ENCODE results near the gene TP53BP1.
A peak's percentile ranks its signal among the peaks of the same experiment; 100 is the strongest.

TP53BP1 gene

DNA sequence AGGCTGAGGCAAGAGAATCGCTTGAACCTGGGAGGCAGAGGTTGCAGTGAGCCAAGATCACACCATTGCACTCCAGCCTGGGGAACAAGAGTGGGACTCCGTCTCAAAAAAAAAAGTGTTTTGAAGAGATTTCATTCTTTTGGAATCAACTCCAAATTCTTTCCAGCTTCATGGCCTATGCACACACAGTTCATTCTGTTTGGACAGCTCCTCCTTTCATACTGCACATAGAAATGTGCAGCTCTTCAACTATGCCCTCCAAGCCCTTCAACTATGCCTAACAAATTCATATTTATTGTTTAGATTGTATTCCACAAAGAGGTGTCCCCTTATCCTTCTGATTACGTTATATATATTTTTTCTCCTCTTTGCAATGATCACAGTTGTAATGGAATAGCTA is 4.2 kb downstream of the TP53BP1 start:
- no peak for DNase-seq

DNA sequence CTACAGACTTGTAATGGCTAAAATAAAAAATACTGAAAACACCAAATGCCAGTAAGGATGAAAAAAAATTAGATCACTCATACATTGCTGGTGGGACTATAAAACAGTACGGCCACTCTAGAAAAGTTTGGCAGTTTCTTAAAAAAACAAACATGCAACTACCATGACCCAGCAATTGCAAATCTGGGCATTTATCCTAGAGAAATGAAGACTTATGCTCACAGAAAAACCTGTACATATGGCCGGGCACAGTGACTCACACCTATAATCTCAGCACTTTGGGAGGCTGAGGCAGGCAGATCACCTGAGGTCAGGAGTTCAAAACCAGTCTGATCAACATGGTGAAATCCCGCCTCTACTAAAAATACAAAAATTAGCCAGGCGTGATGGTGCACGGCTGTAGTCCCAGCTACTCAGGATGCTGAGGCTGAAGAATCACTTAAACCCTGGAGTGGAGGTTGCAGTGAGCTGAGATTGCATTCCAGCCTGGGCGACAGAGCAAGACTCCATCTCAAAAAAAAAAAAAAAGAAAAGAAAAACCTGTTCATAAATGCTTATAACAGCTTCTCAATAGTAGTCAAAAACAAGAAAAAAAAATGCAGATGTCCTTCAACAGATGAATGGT is 5.6 kb downstream of the TP53BP1 start:
- no peak for DNase-seq

DNA sequence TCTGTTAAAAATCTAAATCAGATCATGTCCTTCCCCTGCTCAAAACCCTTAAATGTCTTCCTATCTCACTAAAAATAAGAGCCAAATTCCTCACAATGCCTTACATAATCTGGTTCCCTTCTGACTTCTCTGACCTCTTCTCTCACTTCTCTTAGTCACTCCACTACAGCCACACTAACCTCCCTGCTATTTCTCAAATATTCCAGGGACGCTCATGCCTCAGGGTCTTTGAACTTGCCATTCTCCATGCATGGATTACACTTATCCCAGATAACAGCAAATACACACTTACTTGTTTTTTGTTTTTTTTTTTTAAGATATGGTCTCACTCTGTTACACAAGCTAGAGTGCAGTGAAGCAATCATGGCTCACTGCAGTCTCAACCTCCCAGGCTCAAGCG is 8.5 kb downstream of the TP53BP1 start:
- DNase-seq: no peak

DNA sequence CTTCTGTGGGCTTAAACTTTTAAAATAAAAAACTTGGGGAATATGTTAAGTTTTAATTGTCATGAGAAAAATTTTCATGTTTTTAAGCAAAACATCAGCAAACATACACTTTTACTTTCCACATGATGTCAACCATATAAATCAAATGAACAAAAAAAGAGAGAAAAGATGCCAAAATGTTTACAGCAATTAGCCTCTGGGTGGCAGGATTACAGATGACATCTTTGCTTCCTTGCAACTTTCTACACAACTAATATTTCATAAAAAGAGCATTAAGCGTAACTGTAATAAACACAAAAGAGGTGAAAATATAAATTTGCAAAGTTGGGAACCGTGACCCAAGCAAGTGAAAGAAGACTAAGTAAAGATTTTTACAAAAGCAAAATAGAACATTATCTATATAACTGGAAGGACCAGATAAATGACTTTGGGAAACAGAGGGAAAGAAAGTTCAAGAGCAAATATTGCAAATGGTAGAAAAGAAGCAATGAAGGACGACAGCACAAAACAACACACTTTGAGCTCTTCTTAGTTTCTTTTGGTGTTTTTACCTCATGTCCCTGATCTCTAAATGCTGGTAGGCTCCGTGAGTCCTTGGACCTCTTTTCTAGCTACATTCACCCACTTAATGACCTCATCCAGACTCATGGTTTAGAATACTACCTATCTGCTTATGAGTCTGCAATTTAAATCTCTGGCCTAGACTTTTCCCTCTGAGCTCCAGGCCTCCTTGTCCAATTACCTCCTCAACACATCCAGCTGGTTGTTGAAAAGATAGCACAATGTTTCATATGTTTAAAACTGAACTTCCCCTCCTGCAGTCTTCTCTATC is 9.4 kb downstream of the TP53BP1 start:
- DNase-seq: peak in 3 of 56 donors; percentile 2 to 16 (median 6)

DNA sequence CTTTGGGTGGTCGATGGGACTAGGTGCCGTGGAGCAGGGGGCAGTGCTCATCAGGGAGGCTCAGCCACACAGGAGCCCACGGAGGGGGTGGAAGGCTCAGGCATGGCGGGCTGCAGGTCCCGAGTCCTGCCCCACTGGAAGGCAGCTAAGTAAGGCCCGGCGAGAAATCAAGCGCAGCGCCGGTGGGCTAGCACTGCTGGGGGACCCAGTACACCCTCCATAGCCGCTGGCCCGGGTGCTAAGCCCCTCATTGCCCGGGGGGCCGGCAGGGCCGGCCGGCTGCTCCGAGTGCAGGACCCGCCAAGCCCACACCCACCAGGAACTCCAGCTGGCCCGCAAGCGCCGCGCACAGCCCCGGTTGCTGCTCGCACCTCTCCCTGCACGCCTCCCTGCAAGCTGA is 19.1 kb downstream of the TP53BP1 start:
- DNase-seq: no peak

DNA sequence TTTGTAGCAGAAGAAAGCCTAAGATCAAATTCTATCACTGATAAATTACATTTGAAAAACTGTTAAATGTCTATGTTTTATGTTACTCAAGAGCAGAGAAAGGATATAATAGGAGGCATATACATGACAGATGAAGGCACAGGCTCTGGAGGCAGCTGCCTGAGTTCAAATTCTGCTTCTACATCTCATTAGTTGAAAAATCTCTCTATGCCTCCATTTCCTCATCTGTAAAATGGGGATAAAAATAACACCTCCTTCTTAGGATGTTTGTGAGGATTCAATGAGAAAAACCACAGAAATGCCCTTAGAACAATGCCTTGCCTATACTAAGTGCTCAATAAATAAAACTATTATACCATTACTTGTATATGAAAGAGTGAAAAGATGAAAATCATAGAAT is 21.0 kb downstream of the TP53BP1 start:
- DNase-seq: no peak

DNA sequence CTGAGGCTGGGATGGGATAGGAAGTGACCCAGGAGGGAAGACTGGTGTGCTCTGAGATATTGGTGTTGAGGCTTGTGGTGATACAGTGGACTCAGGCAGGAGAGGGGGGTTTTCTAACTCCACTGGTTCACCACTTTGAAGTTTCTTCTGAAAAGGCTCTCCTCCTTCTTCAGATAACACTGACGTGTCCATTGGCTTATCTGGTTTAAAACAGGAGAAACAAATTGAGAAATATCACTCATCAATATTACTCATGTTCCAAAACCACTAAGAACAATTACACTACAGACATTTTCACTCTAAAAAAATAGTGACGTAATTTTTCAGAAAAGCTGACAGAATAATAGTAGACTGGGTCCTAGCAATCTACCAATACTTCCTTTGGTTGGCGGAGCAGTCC is 23.1 kb downstream of the TP53BP1 start:
- no peak for DNase-seq

DNA sequence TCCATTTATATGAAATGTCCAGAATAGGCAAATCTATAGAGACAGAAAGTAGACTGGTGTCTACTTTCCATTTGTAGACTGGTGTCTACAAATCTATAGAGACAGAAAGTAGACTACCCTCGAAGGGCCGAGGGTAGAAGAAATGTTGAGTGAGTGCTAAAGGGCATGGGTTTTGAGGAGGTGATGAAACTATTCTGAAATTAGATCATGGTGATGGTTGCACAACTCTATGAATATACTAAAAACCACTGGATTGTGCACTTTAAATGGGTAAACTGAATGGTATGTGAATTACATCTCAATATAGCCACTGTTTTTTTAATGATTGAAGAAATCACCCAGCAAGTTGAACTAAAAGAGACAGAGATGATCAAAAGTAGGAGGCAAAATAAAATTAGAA is 27.9 kb downstream of the TP53BP1 start:
- DNase-seq: no peak

DNA sequence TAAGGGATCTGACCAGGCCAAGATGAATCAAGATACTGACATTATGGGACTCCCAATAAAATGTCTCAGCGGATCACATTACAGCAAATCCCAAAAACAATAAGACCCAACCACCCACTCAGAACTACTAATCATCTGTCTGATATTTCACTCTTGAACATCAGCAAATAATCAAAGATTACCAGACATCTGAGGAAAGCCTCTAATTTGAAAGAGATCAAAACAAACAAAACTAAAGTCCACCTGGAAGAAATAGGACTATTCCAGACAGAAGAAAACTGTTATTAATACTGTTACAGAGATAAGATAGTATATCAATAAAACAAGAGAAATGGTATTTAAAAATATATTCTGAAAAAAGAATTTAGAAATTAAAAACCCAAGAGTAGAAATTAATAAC is 29.0 kb downstream of the TP53BP1 start:
- DNase-seq: no peak

DNA sequence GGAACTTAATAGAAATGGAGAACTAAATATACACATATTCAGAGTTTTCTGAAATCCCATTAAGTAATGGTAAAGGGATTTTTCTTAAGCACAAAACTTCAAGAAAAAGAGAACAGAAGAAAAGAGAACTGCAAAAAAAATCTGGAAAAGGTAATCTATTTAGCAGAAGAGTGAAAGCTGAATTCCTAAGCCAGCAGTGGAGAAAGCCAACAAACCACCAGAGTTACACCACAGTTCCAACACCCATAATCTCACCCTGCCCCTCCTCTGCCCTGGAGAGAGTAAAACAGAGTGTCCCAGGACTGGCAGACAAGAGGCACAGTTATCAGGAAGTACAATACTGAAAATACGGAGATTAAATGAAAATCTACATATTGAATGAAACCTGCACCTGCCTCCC is 29.4 kb downstream of the TP53BP1 start:
- no peak for DNase-seq

DNA sequence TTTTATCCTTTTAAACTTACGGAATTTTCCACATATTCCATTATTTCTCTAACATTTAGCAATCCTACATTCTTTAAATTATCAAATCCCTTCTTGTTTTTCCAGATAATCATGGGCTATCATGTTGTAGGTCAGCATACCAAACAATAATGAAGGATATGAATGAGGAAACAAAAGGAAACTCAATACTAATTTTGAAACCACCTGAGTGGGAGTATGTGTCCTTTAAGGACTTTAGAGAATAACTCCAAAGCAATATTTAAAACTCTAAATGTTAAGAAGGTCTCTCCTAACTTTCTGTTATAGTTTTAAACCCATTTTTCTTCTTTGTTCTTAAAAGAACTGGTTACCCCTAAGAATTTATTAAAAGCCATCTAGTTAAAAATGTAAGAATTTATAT is 43.0 kb downstream of the TP53BP1 start:
- DNase-seq: no peak

DNA sequence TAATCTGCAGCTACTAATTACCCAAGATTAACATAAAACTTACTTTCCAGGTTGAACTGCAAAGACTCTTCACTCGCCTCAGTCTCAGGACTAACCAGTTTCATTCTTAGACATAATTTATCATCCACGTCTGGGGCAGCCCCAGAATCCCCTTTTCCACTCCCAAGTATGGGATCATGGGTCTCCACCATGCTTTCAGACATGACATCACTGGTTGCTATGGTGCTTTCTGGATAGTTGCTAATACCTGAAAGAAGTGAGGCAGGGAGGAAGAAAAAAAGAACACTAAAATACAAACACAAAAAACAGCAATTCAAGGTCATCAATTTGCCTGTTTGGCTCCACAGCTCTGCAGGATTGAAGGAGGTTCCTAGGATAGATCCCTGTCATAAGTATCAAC is 46.6 kb downstream of the TP53BP1 start:
- DNase-seq: no peak

DNA sequence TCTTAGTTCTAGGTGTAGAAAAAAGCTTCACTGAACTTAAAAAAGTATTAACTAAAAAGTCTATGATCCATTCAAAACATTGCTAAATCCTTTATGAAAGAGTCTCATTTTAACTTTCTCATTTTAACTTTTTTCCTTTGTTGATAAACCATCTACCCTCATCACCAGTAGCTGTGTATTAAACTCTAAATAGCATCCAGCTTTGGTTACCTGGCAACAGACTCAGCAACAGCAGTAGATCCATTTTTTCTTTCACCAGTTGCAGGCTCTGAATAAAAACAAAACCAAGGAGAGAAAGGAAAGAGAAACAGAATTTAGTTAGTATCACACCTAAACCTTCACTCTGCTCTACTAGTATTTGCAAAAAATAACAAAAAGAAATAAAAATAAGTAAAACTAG is 51.6 kb downstream of the TP53BP1 start:
- peak in 1 of 56 donors; percentile 2 for DNase-seq

DNA sequence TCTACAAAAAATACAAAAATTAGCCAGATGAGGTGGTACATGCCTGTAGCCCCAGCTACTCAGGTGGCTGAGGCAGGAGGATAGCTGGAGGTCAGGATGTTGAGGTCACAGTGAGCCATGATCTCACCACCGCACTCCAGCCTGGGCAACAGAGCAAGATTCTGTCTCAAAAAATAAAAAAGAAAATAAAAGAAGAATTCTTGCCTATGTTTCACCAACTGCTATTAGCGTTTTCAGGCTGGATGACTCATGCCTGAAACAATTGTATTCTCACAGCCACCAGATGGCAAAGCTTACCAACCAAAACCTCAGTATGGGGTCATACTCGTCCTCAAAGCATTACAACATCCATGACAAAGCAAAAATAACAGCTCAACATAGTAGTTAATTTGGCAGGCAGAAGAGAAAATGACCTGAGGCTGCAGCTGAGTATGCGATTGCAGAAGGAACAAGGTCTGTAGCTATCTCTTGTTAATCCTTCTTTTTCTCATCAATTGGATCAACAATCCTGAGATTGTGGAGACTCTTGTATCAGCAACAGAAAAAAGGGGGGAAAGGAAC is 52.2 kb downstream of the TP53BP1 start:
- peak in 47 of 56 donors; percentile 1 to 85 (median 28) for DNase-seq

DNA sequence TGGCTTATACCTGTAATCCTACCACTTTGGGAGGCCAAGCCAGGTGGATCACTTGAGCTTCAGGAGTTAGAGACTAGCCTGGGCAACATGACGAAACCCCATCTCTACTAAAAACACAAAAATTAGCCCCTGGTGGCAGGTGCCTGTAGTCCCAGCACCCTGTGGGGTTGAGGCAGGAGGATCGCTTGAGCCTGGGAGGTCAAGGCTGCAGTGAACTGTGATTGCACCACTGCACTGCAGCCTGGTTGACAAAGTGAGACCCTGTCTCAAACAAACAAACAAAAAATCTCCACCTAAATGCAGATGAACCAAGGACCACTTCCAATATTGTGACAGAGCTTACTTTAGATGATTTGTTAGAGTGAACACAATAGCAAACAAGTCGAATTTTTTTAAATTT is 53.7 kb downstream of the TP53BP1 start:
- DNase-seq: no peak

DNA sequence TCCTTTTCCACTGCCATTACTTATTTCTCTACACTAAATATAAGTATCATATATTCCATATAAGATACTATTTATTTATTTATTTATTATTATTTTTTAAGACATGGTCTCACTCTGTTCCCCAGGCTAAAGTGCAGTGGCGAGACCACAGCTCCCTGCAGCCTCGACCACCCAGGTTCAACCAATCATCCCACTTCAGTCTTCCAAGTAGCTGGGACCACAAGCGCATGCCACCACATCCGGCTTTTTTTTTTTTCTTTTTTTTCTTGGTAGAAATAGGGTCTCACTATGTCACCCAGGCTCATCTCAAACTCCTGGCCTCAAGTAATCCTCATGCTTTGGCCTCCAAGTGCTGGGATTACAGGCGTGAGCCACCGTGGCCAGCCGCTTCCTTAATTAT is 56.6 kb downstream of the TP53BP1 start:
- no peak for DNase-seq

DNA sequence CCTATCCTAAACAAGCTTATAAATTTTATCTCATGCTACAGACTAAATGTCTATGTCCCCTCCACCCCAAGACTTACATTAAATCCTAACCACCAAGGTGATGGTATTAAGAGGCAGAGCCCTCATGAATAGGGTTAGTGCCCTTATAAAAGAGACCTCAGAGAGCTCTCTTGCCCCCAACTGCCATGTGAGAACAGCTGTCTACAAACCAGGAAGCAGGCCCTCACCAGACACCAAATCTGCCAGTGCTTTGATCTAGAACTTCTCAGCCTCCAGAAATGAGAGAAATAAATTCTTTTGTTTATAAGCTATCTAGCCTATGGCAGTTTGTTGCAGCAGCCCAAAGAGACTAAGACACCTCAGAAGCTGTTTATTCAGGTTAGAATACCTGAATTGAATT is 58.5 kb downstream of the TP53BP1 start:
- no peak for DNase-seq

DNA sequence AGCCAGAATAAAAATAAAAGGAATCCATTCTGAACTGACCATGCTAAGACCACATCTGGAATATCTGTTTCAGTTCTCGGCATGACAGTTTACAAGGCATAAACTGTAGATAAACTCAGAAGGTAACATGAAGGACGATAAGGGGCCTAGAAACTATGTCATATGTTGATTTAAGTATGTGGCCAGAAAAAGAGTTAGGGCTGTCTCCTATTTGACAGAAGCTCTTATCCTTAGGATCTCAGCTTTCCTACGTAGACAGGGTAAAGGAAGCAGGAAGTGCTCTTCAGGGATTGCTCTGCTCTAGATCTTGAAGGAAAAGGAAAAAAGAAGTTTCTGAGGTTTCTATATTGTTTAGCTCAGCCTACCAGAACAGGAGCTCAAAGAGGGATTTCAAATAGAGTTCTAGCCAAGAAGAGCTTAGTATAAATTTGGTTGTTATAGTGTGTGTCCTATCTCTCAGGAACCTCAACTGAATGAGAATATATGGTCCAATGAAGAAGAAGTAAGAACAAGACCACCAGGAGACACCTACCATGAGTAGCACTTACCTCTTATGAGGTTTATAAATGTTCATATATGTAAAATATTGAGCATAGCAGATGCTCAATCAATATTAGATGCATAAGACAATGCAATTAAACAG is 59.2 kb downstream of the TP53BP1 start:
- DNase-seq: no peak

DNA sequence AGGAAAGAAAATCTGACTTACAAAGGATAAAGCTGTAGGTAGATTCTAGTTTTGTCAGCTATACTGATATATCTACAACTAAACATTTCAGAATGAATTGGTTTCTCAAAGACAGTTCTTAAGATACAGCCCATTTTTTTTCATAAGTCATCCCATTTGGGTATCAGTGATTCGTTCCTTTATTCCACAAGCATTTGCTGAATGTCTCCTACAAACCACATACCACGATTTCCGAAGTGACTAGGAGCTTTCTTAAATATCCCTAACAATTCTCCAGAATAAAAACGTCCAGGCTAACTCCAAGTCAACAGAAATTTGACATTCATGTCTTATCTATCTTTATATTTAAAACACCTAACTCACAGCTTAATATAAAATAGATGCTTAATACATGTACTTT is 59.8 kb downstream of the TP53BP1 start:
- DNase-seq: no peak

DNA sequence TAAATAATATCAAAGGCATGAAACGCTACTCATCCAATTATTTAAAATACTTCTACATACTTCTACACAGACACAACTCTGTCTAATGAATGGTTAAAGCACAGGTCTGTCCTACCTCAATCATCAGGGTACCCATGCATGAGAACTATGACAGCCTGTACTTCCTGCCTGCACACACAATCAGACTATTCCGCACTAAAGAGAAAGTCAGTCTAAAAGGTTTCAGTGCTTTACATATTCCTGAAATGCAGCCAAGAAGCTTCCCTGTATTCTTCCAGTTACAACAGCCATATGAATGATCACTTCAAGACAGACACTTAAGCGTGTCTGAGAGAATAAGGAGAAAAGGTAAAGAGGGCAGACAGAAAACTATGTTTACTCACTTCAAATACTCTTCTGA is 63.3 kb downstream of the TP53BP1 start:
- DNase-seq: no peak

DNA sequence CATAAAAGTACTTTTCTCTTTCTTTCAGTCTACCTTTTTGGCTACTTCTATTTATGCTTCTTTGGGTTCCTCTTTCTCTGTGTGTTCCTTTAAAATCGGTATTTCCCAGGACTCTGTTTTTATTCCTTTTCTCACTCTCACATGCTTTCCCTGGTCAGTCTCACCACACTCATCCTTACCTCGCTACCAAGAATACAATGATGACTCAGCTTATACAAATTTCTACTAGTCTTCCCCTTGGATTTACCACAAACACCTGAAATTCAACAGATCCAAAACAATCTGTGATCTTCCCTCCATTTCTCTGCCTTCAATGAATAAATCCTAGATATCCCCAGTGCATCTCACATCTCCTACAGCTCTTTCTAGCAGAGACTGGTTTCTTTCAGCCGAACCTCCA is 69.2 kb downstream of the TP53BP1 start:
- no peak for DNase-seq

DNA sequence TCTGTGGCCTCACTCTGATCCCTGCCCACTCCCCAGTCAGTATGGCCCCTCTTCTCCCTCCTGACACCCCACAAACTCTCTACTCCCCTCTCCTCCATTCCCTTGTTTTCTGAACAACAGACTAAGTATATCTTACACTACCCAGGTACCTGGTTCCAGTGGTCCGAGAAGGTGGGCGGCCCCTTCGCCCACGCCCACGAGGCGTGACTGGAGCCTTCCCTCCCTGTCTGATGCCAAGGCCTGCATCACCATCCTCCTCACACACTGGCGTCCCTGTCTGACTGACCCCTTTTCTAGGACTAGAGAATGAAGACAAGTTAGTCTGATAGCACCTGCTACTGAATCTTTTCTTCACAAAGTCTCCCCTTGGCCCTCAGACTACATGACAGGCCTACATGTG is 72.1 kb downstream of the TP53BP1 start:
- no peak for DNase-seq

All from amygdala (tissue), 56 donors.